Measurements from ENCODE around the gene NETO2. TPM values are rescaled to one million over a fixed set of nuclear protein-coding genes. Genes with fewer than 3 reads are reported as not detected.
A peak's percentile ranks its signal among the peaks of the same experiment; 100 is the strongest.

NETO2 gene
- total RNA-seq, 1 donor from 2014 or later, result 27.5 TPM

DNA sequence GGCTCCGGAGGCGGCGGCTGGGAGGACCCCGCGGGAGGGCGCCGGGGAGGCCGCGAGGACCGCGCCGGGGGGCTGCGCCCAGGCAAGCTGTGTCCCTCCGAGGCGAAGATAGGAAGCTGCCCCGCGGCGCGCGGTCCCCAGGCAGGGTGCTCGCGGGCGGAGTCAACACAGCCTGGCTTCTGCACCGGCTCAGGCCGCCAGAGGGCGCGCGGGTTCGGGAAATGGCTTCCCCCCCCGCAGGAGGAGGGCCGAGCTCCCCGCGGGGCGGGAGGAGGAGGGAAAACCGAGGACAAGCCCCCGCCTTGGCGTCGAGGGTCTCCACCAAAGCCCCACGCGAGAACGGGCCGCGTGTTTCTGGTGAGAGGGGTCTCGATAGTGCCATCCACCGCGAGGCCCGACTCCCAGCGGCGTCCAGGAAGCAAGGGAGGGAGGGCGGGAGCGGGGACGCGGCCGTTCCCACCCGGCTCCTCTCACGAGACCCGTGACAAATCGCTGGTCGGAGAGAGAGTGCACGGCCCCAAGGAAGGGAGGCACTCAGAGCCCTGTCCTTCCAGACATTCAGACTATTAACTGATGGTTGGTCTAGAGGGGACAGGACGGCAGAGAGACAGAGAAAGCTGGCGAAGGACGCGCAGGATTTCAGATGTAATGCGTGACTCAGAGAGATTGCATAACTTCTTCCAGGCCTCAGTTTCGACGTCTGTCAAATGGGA is 105.8 kb downstream of the NETO2 start:
- TF ChIP-seq, protein P1, sequence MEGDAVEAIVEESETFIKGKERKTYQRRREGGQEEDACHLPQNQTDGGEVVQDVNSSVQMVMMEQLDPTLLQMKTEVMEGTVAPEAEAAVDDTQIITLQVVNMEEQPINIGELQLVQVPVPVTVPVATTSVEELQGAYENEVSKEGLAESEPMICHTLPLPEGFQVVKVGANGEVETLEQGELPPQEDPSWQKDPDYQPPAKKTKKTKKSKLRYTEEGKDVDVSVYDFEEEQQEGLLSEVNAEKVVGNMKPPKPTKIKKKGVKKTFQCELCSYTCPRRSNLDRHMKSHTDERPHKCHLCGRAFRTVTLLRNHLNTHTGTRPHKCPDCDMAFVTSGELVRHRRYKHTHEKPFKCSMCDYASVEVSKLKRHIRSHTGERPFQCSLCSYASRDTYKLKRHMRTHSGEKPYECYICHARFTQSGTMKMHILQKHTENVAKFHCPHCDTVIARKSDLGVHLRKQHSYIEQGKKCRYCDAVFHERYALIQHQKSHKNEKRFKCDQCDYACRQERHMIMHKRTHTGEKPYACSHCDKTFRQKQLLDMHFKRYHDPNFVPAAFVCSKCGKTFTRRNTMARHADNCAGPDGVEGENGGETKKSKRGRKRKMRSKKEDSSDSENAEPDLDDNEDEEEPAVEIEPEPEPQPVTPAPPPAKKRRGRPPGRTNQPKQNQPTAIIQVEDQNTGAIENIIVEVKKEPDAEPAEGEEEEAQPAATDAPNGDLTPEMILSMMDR (IDR thresholded peaks at IDR 0.05; ENCODE audit: unreplicated experiment), result peak; percentile 89
- Mint-ChIP-seq H3K9me3 (no peaks in the 10 kb centered on the region), H3K27me3 (ENCODE audit: low read depth) (peaks cover 17% of the 10 kb centered on the region), H3K4me1 (no peaks in the 10 kb centered on the region), H3K36me3 (no peaks in the 10 kb centered on the region), H3K27ac (no peak overlapping the region), H3K4me3 (peak overlapping the region; percentile 71)
- DNase-seq (ENCODE audit: low spot score in 2 of 2, unreplicated experiment in 2 of 2), result peak; percentile 89 to 96

DNA sequence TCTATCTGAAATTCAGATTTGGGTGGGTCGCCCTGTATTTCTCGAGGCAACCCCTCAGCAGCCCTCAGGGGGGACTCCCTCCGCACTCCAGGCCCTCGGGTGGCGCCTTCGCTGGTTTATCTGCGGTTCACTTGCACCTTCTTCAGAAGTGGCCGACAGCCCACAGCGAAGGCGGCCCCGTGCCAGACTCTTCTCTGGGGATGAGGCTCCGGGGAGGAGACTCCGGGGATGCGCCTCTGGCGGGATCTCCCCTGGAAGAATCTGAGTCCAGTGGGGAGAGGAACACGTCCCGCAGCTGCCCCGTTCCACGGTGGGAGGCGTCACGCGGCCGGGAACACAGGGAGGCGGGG is 106.4 kb downstream of the NETO2 start:
- Mint-ChIP-seq H3K27ac (no peak overlapping the region), H3K9me3 (no peaks in the 10 kb centered on the region), H3K4me3 (peak overlapping the region; percentile 71), H3K4me1 (no peaks in the 10 kb centered on the region), H3K27me3 (ENCODE audit: low read depth) (peaks cover 17% of the 10 kb centered on the region), H3K36me3 (no peaks in the 10 kb centered on the region)
- no peak for DNase-seq (ENCODE audit: low spot score in 2 of 2, unreplicated experiment in 2 of 2)
- TF ChIP-seq, protein P1 (IDR thresholded peaks at IDR 0.05; ENCODE audit: unreplicated experiment), result no peak

DNA sequence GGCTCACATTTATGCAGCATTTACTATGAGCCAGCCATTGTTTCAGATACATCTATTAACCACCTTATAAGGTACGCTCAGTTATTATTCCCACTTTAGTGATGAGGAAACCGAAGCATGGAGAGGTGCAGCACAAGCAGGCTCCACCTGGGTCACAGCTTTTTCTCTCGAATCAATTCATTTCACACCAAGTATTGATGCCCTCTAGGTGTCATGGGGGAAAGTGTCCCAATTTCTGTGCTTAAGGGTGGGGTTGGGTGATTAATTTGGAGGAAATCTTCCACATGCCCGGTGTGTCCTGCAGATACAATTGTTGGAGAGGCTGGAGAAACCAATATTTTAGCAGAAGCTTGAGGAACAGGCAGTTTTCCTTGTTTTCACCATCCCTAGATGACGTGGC is 107.5 kb downstream of the NETO2 start:
- DNase-seq (ENCODE audit: low spot score in 2 of 2, unreplicated experiment in 2 of 2), result no peak
- H3K9me3 Mint-ChIP-seq, result no peaks in the 10 kb centered on the region
- no peak overlapping the region for H3K27ac Mint-ChIP-seq
- H3K4me3 Mint-ChIP-seq, result peak overlapping the region; percentile 56
- no peaks in the 10 kb centered on the region for H3K36me3 Mint-ChIP-seq
- peaks cover 17% of the 10 kb centered on the region for H3K27me3 Mint-ChIP-seq (ENCODE audit: low read depth)
- TF ChIP-seq, protein P1 (IDR thresholded peaks at IDR 0.05; ENCODE audit: unreplicated experiment), result no peak
- H3K4me1 Mint-ChIP-seq, result no peaks in the 10 kb centered on the region

DNA sequence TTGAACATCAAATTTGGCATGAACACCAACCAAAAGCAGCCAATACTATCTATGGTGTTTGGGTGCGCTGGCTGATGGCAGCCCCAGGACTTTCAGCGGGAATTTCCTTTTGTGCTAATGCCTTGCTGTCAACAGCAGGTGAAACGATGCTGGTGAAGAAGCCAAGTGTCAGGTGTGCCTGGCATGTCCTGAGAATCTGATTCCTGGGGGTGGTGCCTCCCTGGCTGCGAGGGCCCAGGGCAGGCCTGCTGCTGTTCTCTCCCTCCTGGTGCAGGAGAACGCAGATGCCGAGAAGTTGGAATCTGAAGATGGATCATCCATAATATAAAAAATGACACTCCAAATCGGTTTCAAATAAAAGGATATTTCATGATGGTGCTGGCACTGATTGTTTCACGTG is 108.3 kb downstream of the NETO2 start:
- H3K9me3 Mint-ChIP-seq, result no peaks in the 10 kb centered on the region
- H3K4me3 Mint-ChIP-seq, result no peak overlapping the region
- no peaks in the 10 kb centered on the region for H3K36me3 Mint-ChIP-seq
- H3K4me1 Mint-ChIP-seq, result no peaks in the 10 kb centered on the region
- no peak overlapping the region for H3K27ac Mint-ChIP-seq
- DNase-seq (ENCODE audit: low spot score in 2 of 2, unreplicated experiment in 2 of 2), result no peak
- TF ChIP-seq, protein P1 (IDR thresholded peaks at IDR 0.05; ENCODE audit: unreplicated experiment), result no peak
- peaks cover 17% of the 10 kb centered on the region for H3K27me3 Mint-ChIP-seq (ENCODE audit: low read depth)

DNA sequence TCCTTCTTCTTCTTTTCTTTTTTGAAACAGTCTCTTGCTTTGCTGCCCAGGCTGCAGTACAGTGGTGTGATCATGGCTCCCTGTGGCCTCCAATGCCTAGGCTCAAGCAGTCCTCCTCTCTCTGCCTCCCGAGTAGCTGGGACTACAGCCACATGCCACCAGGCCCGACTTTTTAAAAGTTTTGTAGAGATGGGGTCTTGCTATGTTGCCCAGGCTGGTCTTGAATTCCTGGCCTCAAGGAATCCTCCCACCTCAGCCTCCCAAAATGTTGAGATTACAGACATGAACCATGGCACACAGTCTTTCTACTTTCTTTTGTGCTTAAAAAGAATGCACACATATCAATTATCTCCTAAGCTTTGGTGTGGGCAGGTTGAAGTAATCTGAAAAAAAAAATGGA is 109.3 kb downstream of the NETO2 start:
- no peaks in the 10 kb centered on the region for H3K36me3 Mint-ChIP-seq
- TF ChIP-seq, protein P1 (IDR thresholded peaks at IDR 0.05; ENCODE audit: unreplicated experiment), result no peak
- no peak overlapping the region for H3K4me3 Mint-ChIP-seq
- peaks cover 17% of the 10 kb centered on the region for H3K27me3 Mint-ChIP-seq (ENCODE audit: low read depth)
- no peaks in the 10 kb centered on the region for H3K4me1 Mint-ChIP-seq
- no peak overlapping the region for H3K27ac Mint-ChIP-seq
- no peak for DNase-seq (ENCODE audit: low spot score in 2 of 2, unreplicated experiment in 2 of 2)
- no peaks in the 10 kb centered on the region for H3K9me3 Mint-ChIP-seq
